Brain pericyte (primary cell): Measurements from ENCODE around the gene LYZL6.
"Not testable (repeated sequence)": the region's sequence is repeated elsewhere in the genome, so short reads cannot be mapped to it uniquely, and the experiment has no call there.

Experiments
- DNase-seq: peaks from one replicate; pipeline ENCODE4 v3.0.0-alpha.2; 2012; ENCODE audit warnings: low read depth, low spot score

Gene LYZL6

DNA sequence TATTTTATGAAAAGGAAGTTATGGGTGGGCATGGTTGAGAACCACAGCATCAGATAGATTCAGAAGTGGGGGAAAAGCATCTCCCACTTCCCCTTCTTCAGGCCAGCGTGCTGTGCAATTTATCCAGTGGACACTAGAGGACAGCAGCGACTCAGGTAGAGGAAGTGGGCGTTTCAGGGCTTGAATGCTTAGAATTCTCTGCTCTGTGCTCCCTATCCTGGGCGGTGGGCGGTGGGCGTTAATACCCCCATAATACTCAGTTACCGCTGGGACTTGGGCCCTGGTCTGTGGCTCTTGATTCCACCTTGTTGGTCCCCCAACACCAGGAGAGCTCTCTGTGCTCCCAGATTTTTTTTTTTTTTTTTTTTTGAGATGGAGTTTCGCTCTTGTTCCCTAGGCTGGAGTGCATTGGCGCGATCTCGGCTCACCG, 3.7 kb upstream of the LYZL6 start:
- no peak for DNase-seq

DNA sequence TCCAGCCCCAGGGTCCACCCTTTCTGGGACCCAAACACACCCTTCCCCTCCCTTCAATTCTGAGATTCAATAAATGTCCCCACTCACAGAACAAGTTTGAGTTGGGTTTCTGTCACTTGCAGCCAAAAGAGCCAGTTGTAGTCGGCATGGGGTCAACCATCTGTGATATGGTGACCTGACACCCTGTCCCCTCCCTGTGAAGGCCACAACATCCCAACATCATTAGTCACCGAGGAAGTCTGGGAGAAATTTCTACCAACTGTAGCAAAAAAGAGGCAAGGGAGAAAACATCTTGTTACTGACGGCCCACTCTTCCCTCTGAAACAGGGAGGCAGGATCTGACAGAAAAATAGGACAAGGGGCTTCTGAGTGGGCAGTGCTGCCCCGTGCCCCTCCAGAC, 638 bp upstream of the LYZL6 start:
- DNase-seq, result no peak

DNA sequence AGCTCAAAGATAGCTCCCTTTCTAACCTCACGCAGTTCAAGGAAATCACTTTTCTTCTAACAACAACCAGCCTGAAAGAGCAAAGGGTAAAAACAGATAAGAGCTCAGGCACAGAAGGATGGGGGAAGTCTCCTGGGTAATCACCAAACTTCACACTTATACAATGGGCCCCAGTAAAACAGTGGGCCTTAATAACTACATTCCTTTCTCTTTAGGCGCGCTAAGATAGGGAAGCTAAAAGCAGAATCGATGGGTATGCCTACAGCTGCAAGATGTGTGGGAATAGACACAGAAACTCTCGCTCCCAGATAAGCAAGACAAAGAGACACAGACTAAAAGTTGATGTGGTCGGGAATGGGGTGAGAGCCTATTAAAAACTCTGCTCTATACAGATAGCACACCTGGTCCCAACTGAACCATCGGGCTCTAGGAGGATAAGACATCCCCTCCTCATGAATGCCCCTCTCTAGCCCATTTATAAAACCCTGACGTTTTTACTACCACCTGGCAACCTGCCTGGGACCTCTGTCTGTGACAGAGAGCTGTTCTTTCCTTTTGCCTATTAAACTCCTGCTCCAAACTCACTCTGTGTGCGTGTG, 826 bp downstream of the LYZL6 start:
- DNase-seq, result no peak

DNA sequence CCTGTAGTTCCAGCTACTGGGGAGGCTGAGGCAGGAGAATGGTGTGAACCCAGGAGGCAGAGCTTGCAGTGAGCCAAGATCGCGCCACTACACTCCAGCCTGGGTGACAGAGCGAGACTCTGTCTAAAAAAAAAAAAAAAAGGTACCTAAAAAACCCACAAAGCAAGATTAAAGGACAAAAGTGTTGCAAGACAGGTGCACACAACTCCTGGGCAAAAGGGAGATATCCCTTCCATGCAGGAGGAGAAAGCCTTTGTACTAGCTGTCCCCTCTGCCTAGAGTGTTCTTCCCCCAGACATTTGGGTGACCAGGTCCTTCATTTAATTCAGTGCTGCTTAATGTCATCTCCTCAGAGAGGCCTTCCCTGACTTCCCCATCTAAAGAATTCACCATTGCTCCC, 5.0 kb downstream of the LYZL6 start:
- not testable (repeated sequence) for DNase-seq

DNA sequence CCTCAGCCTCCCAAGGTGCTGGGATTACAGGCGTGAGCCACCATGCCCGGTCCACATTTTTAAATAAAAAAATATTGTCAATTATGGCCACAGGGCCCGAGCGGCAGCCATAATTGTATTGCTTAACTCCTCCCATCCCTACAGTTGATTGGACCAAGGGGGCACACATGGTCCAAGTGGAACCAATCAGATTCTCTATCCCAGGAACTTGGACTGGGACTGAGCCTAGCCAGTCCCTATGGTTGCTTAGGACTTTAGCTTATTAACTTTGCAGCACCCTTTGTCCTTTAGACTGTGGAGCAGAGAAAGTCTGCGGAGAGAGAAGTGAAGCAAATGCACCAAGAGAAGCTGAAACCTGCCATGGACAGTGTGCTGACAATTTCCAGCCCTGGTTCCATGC, 7.5 kb downstream of the LYZL6 start:
- DNase-seq, result no peak

DNA sequence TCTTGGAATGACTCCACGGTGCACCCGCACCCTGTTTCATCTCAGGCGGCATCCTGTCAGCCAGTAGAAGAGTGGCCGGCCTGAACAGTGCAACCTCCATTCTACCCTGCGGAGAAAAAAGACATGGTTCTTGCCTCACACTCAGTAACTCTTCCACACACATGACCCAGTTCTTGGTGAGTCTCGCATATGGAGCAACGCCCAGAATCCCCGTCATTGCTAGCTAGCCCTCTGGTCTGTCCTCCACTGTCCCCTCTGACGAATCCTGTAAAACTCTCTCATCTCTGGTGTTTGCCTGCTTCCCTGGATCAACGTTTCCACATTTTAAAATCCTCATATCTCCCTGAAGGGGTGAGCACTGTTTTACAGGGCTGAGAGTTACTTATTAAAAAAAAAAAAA, 8.8 kb downstream of the LYZL6 start:
- no peak for DNase-seq

DNA sequence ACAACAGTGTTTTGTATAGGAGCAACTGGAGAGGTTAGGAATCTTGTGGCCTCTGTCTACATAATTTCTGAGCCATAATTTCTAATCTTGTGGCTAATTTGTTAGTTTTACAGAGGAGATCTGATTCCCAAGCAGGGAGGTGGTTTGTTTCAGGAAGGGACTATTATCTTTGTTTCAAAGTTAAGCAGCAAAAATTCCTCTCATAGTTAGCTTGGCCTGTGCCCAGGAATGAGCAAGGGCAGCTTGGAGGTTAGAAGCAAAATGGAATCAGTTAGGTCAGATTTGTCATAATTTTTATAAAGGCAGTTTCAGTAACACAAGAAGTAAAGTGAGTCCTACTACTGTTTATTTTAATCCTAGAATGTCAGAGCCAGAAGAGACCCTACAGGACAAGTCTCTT, 10.9 kb downstream of the LYZL6 start:
- no peak for DNase-seq

DNA sequence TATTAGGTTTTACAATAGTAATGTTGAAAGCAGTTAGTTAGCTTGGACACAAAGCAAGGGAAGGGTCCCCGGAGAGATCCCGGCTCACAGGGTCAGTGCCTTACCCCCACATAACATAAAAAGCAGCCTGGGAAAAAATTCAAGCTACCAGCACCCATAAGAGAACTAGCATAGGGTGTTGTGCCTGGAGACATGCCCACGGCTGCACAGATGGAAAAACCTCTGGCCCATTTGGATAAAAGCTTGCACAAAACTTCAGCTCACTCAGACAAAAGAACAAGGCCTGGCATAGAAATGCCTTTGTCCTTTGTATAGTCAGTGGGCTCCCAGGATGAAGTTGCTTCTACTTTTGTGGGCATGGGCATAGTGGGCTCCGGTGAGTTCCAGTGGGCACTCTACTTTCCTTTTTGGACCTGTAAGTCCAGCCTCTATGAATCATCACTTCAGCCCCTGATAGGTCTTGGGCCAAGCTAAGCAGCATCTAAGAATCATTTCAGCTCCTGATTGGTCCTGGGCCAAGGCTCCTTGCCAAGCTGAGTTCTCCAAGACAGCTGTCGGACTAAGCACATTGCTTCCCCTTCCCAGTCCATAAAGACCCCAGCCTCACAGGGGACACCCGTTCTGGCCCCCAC, 11.6 kb downstream of the LYZL6 start:
- DNase-seq, result no peak

DNA sequence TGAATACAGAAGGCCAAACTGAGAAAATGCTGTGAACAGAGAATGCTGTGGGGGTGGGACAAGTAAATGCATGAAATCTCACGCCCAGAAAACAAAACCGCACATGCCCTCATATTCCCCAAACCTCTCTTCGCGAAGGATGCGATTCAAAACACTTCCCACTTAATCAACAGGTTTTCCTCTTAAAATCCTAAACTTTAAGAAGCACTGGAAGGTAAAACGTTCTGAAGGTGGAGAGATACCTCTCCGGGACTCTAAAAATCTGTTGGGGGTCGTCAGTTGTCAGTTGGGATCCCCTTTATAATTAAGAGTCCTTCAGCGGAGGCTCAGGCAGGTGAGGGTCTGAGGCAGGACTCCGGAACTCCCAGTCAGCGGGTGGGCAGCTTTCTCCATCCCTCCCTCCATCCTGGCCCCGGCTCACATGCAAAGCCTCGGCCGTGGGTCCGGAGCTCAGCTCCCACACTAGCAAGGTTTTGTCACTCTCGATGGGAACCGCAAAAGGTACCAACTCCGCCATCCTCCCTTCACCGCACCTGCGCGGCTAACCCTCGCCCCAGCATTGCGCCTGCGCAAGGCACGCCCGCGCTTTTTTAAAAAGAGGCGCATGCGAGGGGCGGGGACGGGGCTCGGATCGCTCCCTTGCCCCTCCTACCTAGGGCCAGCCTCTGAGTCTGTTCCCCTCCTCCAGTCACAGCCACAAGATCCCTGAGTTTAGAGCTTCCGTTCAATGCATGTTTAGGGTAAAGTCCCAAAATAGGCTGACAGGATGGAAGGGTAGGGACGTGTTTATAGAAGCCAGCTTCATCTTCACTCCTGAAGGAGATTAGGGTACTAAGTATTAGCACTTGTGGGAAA, 13.1 kb downstream of the LYZL6 start, which contains the start of gene RDM1:
RDM1 (minus strand) TSS at position 563 of the 855 bp plus-strand sequence; CDS start at position 517, 46 bp downstream.
- no peak for DNase-seq

DNA sequence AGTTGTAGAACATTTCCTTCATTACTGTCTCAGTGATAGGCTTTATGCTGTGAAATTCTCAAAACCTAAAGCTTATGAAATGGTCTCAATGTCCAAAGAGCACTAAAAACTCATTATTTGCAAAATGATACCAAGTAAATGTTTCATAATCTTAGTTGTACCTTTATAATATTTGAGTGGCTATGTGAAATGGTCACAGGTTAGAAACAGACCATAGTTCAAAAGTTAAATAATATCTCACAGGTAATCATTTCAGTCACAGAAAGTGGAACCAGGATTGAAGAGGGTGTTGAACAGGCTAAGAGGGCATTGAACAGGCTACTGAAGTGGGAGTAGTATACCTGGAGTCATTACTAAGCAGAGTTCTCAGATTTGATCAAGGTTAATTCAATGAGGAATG, 15.8 kb downstream of the LYZL6 start:
- DNase-seq, result no peak

DNA sequence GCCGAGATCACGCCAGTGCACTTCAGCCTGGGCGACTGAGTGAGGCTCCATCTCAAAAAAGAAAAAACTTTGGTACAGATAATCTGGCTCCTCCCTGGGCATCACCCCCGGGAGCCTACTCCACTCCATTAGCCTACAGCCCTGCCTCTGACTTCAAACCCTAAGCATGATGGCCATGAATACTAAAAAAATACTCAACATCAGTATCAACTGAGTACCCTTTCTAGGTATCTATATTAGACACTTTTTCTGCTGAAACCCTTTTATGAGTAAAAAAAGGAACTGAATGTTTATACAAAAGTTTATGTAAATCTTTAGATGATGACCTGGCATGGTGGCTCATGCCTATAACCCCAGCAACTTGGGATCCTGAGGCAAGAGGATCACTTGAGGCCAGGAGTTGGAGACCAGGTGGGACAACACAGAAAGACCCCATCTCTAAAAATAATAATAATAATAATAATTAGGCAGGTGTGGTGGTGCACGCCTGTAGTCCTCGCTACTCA, 19.9 kb downstream of the LYZL6 start:
- no peak for DNase-seq

DNA sequence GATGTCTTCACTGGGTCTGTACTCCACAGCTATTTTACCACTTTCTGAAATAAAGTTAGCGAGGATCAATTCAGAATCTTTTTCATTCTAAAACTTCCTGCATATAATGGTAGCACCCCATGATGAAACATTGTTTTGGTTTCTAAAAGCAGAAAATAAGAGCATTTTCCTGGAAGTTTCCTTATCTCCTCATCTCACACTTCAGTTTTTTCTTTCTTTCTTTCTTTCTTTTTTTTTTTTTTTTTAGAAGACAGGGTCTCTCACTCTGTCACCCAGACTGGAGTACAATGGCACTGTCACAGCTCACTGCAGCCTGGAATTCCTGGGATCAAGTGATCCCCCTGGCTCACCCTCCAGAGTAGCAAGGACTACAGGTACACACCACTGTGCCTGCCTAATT, 23.3 kb downstream of the LYZL6 start:
- no peak for DNase-seq

DNA sequence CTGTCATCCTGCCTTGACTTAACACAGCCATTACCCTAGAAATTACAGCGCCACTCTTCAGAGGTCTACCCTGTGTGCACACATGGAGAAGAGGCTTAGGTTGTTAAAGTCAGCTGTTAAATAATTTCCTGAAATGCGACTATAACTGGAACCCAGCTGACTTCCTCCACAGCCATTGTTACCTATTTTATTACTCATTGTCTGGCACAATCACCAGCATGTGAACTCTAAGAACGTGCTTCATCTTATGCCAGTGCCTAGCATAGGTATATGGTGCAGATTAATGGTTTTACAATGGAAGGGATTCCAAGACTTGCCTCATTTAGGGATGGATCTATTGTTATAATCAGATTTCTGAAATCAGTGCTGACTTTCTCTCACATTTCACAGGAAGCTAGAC, 24.8 kb downstream of the LYZL6 start:
- DNase-seq, result no peak

DNA sequence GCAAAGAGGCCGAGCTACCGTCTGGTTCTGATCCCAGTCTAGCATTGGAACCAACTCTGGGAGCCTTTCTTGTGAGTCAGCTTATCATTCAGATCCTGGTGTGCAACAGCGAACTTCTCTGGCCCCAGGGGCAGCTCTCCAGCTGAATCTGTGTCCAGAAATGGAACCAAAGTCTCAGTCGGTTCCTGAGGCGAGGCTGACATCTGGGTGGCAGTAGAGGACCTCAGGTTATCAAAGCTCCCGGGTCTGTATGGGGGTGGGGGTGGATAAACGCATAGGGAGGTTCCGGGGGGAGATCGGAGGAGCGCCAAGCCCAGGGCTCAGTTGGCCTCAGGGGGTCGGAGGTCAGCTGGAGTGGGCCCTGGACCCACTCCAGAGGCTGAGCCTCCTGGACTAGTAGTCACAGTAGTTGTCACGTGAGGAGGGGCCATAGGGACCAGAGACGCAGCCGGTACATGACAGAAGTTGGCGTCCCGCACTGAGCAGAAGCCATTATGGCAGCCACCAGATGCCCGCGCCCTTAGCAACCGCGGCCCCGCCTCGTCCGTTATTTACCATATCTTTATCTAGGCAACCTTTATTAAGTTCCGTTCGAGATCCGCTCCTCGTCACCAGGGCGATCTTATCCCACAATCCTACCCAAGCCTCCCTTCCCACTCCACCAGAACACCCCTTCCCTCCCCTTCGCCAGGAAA, 25.8 kb downstream of the LYZL6 start:
- no peak for DNase-seq

DNA sequence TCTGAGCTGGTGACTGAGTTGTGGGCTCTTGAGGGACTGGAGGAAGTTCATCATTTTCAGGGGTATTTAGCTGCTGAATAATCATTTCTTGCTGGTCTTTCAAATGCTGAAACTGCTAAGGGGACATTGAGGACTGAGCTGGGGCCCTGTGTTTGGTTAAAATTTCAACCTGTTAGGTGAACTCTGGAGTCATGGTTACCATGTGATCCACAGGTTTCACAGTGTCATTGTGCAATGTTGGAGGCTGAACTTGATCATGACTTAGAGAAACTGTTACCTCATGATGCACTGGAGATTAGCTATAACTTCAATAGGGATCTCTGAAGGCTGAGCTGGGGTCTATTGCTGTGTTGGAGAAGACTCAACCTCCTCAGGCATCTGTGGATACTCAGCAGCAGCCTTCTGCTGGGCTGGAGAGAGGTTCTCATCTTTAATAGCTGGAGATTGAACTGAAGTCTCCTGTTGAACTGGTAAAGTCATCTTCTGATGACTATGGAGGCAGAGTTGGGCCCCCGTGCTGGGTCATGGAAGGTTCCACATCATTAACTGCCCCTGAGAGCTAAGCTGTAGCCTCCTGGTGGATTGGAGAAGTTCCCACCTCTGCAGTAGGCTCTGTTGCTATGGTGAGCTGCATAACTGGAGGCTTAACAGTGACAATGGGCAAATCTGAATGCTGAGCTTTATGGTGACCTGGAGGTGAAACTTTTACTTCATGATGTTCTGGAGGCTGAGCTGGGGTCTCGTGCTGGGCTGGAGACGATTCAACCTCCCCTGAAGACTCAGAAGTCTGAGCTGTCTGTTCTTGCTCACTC, 28.2 kb downstream of the LYZL6 start:
- no peak for DNase-seq

DNA sequence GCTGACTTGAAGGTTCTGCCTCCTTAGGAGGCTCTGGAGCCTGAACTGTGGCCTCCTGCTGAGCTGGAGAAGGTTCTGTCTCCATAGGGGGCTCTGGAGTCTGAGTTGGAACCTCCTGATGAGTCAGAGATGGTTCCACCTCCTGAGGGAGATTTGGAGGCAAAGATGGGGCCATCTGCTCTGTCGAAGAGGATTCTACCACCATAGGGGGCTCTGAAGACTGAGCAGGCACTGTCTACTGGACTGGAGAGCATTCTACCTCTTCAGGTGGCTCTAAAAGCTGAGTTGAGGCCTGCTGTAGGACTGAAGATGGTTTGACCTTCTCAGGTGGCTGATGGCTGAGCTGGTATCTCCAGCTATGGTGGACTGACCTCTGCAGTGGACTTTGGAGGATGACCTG, 29.2 kb downstream of the LYZL6 start:
- no peak for DNase-seq

DNA sequence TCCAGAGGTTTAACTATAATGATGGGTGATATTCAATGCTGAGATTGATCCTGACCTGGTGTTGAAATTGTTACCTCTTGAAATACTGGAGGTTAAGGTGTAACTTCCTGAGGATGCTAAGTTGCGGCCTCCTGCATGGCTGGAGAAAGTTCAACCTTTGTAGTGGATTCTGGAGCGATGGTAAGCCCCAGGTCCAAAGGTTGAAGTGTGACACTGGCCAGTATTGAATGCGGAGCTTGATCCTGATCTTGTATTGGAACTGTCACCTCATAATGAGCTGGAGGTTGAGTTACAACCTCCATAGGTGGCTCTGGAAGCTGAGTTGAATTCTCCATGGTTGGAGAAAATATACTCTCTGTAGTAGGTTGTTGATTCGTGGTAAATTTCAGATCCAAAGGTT, 29.9 kb downstream of the LYZL6 start:
- no peak for DNase-seq

DNA sequence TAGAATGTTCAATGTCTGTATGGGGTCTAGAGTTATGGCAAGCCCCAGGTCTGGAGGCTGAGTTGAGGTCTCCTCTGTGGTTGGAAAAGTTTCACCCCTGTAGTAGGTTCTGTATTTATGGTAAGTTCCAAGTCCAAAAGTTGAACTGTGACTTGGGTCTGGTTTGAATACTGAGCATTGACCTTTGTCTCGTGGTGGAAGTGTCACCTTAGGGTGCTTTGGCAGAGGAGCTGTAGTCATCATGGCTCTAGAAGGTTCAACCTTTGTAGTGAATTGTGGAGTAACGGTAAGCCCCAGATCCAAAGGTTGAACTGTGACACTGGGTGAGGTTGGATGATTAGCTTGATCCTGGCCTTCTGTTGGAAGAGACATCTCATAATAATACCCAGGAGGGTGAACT, 30.6 kb downstream of the LYZL6 start:
- DNase-seq, result no peak

DNA sequence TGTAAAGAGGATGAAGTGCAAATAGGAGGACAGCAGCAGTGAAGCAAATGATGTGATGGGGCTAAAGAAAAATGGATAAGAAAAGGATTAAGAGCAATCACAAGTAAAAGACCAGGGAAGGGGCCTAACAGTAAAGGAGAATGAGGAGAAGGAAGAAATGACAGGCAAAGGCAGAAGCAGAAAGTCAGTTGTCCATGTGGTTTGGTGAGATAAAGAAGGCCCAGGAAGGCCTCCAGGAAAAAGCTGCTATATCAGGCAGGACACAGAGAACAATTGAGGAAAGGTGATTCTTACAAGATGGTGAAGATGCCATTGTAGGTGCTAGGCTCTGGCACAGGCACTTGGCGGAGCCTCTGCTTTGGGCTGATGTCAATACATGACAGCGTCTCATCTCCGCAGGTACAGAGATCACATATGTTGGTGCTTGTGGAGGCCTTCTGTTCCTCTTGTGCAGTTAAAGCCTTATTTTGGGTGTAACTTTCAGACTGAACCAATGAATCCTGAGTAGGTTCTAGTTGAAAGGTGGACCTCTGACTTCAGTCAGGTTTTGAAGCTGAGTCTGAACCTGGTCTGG, 31.1 kb downstream of the LYZL6 start:
- DNase-seq, result no peak

DNA sequence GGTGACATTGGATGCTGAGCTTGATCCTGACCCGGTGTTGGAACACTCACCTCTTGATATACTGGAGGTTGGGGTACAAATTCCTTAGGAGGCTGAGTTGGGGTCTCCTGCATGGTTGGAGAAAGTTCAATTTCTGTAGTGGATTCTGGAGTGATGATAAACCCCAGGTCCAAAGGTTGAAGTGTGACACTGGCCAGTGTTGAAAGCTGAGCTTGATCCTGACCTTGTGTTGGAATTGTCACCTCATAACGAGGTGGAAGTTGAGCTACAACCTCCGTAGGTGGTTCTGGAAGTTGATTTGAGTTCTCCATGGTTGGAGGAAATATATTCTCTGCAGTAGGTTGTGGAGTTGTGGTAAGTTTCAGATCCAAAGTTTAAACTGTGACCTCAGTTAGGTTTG, 34.1 kb downstream of the LYZL6 start:
- no peak for DNase-seq

DNA sequence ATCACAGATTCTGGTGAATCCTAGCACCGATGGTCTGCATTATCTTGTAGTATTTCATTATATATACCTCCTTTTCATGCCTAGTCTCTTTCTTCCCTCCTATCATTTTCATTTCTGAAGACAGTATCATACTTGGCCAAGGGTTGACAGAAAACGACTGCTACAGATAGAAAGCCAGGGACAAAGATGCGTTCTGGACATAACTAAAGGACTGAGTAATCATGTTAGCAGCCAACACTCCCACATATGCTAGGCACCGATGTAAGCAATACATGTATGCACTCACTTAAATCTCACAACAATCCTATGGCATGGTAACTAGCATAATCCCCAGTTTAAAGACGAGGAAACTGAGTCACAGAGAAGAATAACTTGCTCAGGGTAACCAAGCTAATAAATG, 35.8 kb downstream of the LYZL6 start:
- no peak for DNase-seq
